IMR-90 (cell line): ENCODE measurements around the gene MT1H. TPM values are rescaled to one million over a fixed set of nuclear protein-coding genes. Genes with fewer than 3 reads are reported as not detected.

Experiments
- ATAC-seq: fragments of 200-7000 bp; cut with Tn5 transposase; 2 replicates; pipeline ENCODE4 v1.9.1; 2020; ENCODE audit warnings: low read depth, mild to moderate bottlenecking, moderate library complexity
- BruUV-seq: library from RNA; stranded (reverse); fragments of 400-500 nt; replicated peaks from 2 replicates; lab custom pipeline; 2021; lab: Mats Ljungman, UMichigan
- CTCF ChIA-PET: fragments of 300-600 bp; formaldehyde crosslinking; extraction: SDS; loops from one replicate; lab custom pipeline; 2021; ENCODE audit warnings: antibody characterized with exemption; lab: Yijun Ruan, JAX
- POLR2A ChIA-PET: fragments of 300-600 bp; sonication (Branson Sonifier 250); formaldehyde crosslinking; loops from one replicate; lab custom pipeline; 2022; ENCODE audit warnings: antibody characterized with exemption; ENCODE audit not compliant: unreplicated experiment; lab: Charles Lee
- DNase-seq: peaks from one replicate; pipeline ENCODE4 v3.0.0; 2013
- H2AFZ ChIP-seq: replicated peaks from 2 replicates; pipeline ENCODE3; 2013; ENCODE audit warnings: low read length, mild to moderate bottlenecking; ENCODE audit not compliant: poor library complexity
- H2AK5ac ChIP-seq: 2 replicates; pipeline ENCODE4 v1.6.1; 2013; ENCODE audit warnings: low read depth, low read length, inconsistent platforms
- H2AK9ac ChIP-seq: replicated peaks from 2 replicates; pipeline ENCODE3; 2013; ENCODE audit warnings: mild to moderate bottlenecking, low read depth, low read length, moderate library complexity; ENCODE audit not compliant: poor library complexity
- H2BK120ac ChIP-seq: 2 replicates; pipeline ENCODE4 v1.6.1; 2013; ENCODE audit warnings: low read depth, low read length, inconsistent platforms
- H2BK15ac ChIP-seq: 3 replicates; pipeline ENCODE4 v1.6.1; 2013; ENCODE audit warnings: low read depth, low read length, inconsistent platforms
- H2BK20ac ChIP-seq: 2 replicates; pipeline ENCODE4 v1.6.1; 2013; ENCODE audit warnings: low read depth, mild to moderate bottlenecking, inconsistent platforms, low read length, moderate library complexity
- H2BK5ac ChIP-seq: 2 replicates; pipeline ENCODE4 v1.6.1; 2013; ENCODE audit warnings: mild to moderate bottlenecking, low read depth, low read length, inconsistent platforms; ENCODE audit not compliant: poor library complexity, severe bottlenecking
- H3K14ac ChIP-seq: replicated peaks from 2 replicates; pipeline ENCODE4 v1.6.1; 2013; ENCODE audit warnings: low read depth, low read length, inconsistent platforms
- H3K18ac ChIP-seq: 2 replicates; pipeline ENCODE4 v1.6.1; 2013; ENCODE audit warnings: low read depth, low read length, control low read depth
- H3K23ac ChIP-seq: 2 replicates; pipeline ENCODE4 v1.6.1; 2013; ENCODE audit warnings: low read depth, low read length, inconsistent platforms
- H3K27ac ChIP-seq: 2 replicates; pipeline ENCODE4 v1.5.1; 2013; ENCODE audit warnings: mild to moderate bottlenecking, control low read depth, low read length; ENCODE audit not compliant: insufficient read depth
- H3K27me3 ChIP-seq: 2 replicates; pipeline ENCODE4 v1.6.1; 2013; ENCODE audit warnings: low read length; ENCODE audit not compliant: control insufficient read depth, insufficient read depth
- H3K36me3 ChIP-seq: 2 replicates; pipeline ENCODE4 v1.6.1; 2013; ENCODE audit warnings: low read length, mixed read lengths; ENCODE audit not compliant: control insufficient read depth, insufficient read depth
- H3K4ac ChIP-seq: 2 replicates; pipeline ENCODE4 v1.6.1; 2013; ENCODE audit warnings: low read depth, low read length, inconsistent platforms
- H3K4me1 ChIP-seq: 2 replicates; pipeline ENCODE4 v1.6.1; 2013; ENCODE audit warnings: low read length, mixed read lengths; ENCODE audit not compliant: control insufficient read depth, insufficient read depth
- H3K4me2 ChIP-seq: 2 replicates; pipeline ENCODE4 v1.6.1; 2013; ENCODE audit warnings: low read depth, mild to moderate bottlenecking, control low read depth, low read length, moderate library complexity
- H3K4me3 ChIP-seq: 2 replicates; pipeline ENCODE4 v1.5.1; 2013; ENCODE audit warnings: low read depth, mild to moderate bottlenecking, control low read depth, low read length, moderate library complexity; ENCODE audit not compliant: insufficient read depth
- H3K56ac ChIP-seq: 2 replicates; pipeline ENCODE4 v1.6.1; 2013; ENCODE audit warnings: low read length, inconsistent platforms; ENCODE audit not compliant: insufficient read depth; ENCODE audit errors: extremely low read depth
- H3K79me1 ChIP-seq, 2 experiments: 2 replicates each; pipeline ENCODE4 v1.6.1; 2013; ENCODE audit warnings: low read length in 2 of 2, inconsistent platforms in 1 of 2, low read depth in 1 of 2
- H3K9ac ChIP-seq: 2 replicates; pipeline ENCODE4 v1.6.1; 2013; ENCODE audit warnings: low read depth, low read length, control low read depth
- H3K9me1 ChIP-seq: 2 replicates; pipeline ENCODE4 v1.6.1; 2013; ENCODE audit warnings: low read length, inconsistent platforms; ENCODE audit not compliant: insufficient read depth
- H3K9me3 ChIP-seq: 2 replicates; pipeline ENCODE4 v1.6.1; 2013; ENCODE audit warnings: low read length; ENCODE audit not compliant: control insufficient read depth, insufficient read depth
- H4K20me1 ChIP-seq: 2 replicates; pipeline ENCODE4 v1.6.1; 2013; ENCODE audit warnings: low read length, inconsistent platforms; ENCODE audit not compliant: insufficient read depth
- H4K5ac ChIP-seq: 2 replicates; pipeline ENCODE4 v1.6.1; 2013; ENCODE audit warnings: mild to moderate bottlenecking, low read depth, low read length, control low read depth
- H4K8ac ChIP-seq, 2 experiments: 2 replicates each; pipeline ENCODE4 v1.6.1; 2013; ENCODE audit warnings: low read depth in 2 of 2, low read length in 2 of 2, control low read depth in 1 of 2, inconsistent platforms in 1 of 2
- H4K91ac ChIP-seq: 2 replicates; pipeline ENCODE4 v1.6.1; 2013; ENCODE audit warnings: low read depth, low read length, inconsistent platforms; ENCODE audit not compliant: insufficient read depth
- MXI1 ChIP-seq: IDR thresholded peaks from 2 replicates; pipeline ENCODE4 v1.6.1; 2012; ENCODE audit warnings: low read depth, mild to moderate bottlenecking, low read length, moderate library complexity, borderline replicate concordance
- WGBS, 2 experiments: methylation state at CpG; one replicate each; pipeline versions ENCODE4 v1.1.5 to v1.1.7; 2013; ENCODE audit warnings: missing lambda C conversion rate in 2 of 2; ENCODE audit not compliant: insufficient read length in 1 of 2; ENCODE audit errors: extremely low coverage in 2 of 2; 5-methylcytosine and 5-hydroxymethylcytosine counted together
- dilution Hi-C: fragments of 300-500 bp; cut with HindIII; formaldehyde crosslinking; loops from one replicate; pipeline ENCODE4 v1.14.3; 2018; ENCODE audit warnings: low sequenced_read_pairs; ENCODE audit not compliant: unreplicated experiment
- in situ Hi-C: fragments of 300-500 bp; cut with MboI; formaldehyde crosslinking; loops from 3 replicates; pipeline ENCODE4 v1.14.3; 2019; ENCODE audit warnings: low sequenced_read_pairs, inconsistent platforms, mixed read lengths
- intact Hi-C: fragments of 100-400 bp; cut with micrococcal nuclease; formaldehyde crosslinking; loops from 2 replicates; pipeline ENCODE4 v1.10.0; 2022
- polyA plus RNA-seq, 3 experiments: library from polyadenylated mRNA; depleted of rRNA; stranded (reverse); fragments of >200 nt; gene quantifications; 2 replicates each; pipeline ENCODE4 v1.2.3, GENCODE V29; 2012; ENCODE audit warnings: low replicate concordance in 1 of 3
- total RNA-seq: library from RNA; depleted of rRNA; stranded (reverse); fragments of >200 nt; gene quantifications from 2 replicates; pipeline ENCODE4 v1.2.3, GENCODE V29; 2012

Gene MT1H
- total and polyA plus RNA-seq, 2 of the 4 experiments (the other 2 are of a cell fraction): not detected

GRCh38 chr16:56695246-56695645 is 25.6 kb downstream of the MT1H start:
- Histone ChIP-seq H3K4ac (no peak overlapping the region), H3K4me3 (no peak overlapping the region), H3K36me3 (no peaks in the 10 kb centered on the region), H3K27me3 (peaks cover 2% of the 10 kb centered on the region; the same call in 1 of the 2 replicates), H3K9me3 (peaks cover 5% of the 10 kb centered on the region), H3K27ac (no peak overlapping the region), H3K9me1 (0 out of 2 replicates have a peak, but pooled peaks cover 3% of the 10 kb centered on the region), H3K56ac (no peak overlapping the region), H2BK5ac (no peak overlapping the region), H4K5ac (no peak overlapping the region), H2AK5ac (no peak overlapping the region), H2BK15ac (no peak overlapping the region), H3K23ac (no peak overlapping the region), H2AFZ (peak overlapping the region; percentile 32), H3K4me1 (no peaks in the 10 kb centered on the region), H4K20me1 (no peaks in the 10 kb centered on the region), H4K91ac (no peak overlapping the region), H3K4me2 (no peak overlapping the region), H3K18ac (no peak overlapping the region), H3K9ac (no peak overlapping the region), H4K8ac (no peak overlapping the region), H3K14ac (no peak overlapping the region), H3K79me1 (no peaks in the 10 kb centered on the region), H2AK9ac (no peak overlapping the region), H2BK20ac (no peak overlapping the region), H2BK120ac (no peak overlapping the region)
- in situ Hi-C loops: loop anchor here (10.0 kb wide), 1 partner anchor 210 kb away; no protein-coding TSS in a partner anchor
- ATAC-seq (no peak), DNase-seq (no peak)
- WGBS, 2 experiments: no CpG with 5 or more reads among the region's 1 CpG
- TF ChIP-seq MXI1: no peak
- POLR2A ChIA-PET: no interaction called here
- no TSS peak for BruUV-seq
- intact Hi-C loops: no loop called here
- dilution Hi-C loops: no loop called here
- CTCF ChIA-PET: interaction anchor here (0.6 kb wide), 1 partner anchor 21 kb away, joined by 5 read pairs; no protein-coding TSS in a partner anchor
